ENCODE data around the gene BMERB1. TPM values are rescaled to one million over a fixed set of nuclear protein-coding genes. Genes with fewer than 3 reads are reported as not detected.

The BMERB1 gene
- total RNA-seq, 1 donor from 2014 or later: 6.9 TPM

DNA sequence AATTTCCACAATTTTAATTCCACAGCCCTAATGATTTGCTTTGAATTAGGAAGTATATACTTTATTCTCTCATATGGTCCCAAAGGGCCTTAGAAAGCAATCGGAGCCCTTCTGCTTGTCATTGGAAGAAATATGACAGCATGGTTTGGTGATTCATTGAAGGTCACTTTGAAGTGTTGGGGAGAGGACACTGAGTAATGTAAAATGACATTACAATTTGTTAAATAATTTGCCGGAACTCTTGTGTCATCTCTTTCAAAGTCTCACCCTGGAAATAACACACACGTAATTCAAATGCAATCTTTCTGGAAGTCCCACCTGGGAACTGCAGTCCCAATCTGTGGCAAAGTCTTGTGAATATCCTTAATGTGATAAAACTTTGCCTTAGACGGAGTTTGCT lies 59.8 kb downstream of the BMERB1 start:
- intact Hi-C loops (cut with micrococcal nuclease): no loop called here

- intact Hi-C loops (cut with micrococcal nuclease): no loop called here
Measured at GRCh38 chr16:15495898-15496297, 61.5 kb downstream of the BMERB1 start.

DNA sequence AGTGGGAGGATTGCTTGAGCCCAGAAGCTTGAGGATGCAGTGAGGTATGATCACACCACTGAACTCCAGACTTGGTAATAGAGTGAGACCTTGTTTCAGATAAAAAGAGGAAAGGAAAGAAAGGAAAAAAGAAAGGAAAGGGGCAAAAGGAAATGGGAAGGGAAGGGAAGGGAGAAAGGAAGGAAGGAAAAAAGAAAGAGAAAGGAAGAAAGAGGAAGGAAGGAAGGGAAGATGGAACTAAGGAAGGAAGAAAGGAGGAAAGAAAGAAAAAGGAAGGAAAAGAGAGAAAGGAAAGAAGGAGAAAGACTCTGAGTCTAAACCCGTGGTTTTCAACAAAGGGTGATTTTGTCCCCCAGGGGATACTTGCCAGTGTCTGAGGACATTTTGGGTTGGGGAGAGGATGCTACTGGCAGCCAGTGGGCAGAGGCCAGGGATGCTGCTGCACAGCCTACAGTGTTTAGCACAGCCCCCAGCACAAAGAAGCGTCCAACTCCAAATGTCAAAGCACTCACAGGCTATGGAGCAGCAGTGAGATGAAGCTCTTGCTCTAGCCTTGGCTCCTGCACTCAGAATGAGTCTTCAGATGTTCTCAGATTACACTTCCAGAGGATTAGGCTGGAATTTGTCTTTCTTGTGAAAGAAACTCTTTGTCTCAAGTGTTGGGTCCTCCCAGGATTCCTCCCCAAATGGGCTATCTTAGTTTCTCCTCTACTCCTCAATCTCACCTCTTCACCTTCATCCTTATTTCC lies 64.2 kb downstream of the BMERB1 start:
- intact Hi-C loops (cut with micrococcal nuclease): no loop called here

DNA sequence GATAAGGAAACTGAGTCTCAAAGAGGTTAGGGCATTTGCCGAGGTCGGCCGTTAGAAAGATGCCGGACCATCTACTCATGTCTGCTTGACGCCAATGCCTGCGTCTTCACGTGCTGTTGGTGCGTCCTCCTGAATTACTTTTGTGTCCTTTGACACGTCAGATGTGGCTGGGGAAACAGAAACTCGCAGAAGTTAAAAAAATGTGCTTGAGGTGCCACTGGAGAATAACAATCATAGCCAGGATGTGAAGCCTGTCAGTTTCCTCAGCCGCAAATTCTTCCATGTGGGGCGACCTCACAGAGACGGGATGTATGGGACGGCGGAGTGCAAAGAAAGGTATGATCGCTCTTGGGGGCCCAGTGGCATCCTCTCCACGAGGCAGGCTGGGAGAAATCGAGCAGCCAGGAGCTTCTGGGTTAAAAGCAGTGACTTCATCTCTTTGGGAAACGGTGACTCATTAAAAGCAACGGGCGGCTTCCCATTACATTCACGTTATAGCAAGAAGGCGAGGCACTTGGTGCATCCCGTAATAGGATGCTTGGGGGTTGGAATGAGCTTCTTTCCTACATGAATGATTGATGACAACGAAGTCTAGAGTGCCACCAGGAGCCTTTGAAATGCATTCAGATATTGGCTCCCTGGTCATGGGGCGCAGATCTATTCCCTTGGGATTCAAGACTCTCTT lies 67.8 kb downstream of the BMERB1 start:
- intact Hi-C loops (cut with micrococcal nuclease): no loop called here

GRCh38 chr16:15506441-15506840 lies 72.1 kb downstream of the BMERB1 start:
- intact Hi-C loops (cut with micrococcal nuclease): loop anchor here (5.0 kb wide), 1 partner anchor 79 kb away; no protein-coding TSS in a partner anchor

DNA sequence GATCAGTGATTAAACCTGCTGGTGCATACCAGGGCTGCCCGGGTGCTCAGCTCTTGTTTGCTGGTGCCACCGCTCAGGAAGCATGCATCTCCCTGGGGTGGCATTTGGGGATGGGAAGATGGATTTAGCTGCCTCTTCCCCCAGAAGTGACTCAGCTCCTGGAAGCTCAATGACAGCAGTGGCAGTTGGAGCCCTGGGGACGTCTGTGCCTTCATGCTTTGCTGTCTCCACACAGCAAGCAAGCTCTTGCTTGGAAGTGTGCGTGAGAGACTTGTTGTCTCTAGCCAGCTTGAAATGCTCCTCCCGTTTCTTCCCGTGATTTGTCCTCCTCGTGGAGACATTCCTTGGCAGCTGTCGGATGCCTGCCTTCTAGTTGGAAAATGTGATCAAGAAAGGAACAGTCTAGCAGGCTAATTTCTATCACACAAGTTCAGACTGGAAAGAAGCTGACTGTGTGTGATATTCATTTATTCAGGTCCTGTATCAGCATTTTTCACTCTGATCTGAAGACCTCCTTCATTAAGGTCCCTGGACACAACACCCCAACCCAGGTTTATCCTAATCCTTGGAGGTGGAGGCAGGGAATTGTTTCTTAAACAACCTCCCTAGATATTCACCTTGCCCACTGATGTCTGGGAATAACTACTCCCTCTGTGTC lies 73.0 kb downstream of the BMERB1 start:
- intact Hi-C loops (cut with micrococcal nuclease): loop anchor here (5.0 kb wide), 1 partner anchor 80 kb away; no protein-coding TSS in a partner anchor

DNA sequence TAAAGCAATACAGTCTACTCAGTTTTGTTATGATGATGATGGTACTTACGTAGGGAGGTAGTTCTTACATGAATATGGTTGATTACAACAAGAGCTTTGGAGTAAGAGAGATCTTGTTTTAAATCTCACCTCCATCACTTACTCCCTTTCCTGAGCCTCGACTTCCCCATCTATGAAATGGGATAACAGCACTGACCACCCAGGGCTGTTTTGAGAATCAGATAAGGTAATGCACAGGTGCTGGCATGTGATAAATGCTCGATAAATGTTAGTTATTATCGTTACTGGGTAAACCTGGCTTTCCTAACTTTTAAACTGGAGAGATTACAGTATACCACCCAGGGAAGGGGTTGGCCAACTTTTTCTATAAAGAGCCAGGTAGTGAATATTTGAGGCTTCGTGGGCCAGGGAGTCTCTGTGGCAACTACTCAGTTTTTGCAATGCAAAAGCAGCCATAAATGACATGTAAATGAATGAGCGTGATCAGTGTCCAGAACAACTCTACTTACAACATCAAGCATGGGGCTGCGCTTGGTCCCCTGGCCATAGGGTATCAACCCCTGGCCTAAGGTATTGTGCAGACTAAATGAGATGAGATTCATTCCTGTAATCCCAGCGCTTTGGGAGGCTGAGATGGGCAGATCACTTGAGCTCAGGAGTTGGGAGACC lies 73.7 kb downstream of the BMERB1 start:
- intact Hi-C loops (cut with micrococcal nuclease): loop anchor here (5.0 kb wide), 1 partner anchor 81 kb away; no protein-coding TSS in a partner anchor

GRCh38 chr16:15509051-15509592 lies 74.7 kb downstream of the BMERB1 start:
- intact Hi-C loops (cut with micrococcal nuclease): loop anchor here (1.0 to 5.0 kb wide), 2 partner anchors 82 kb away; no protein-coding TSS in a partner anchor

GRCh38 chr16:15509593-15510535 lies 75.5 kb downstream of the BMERB1 start:
- intact Hi-C loops (cut with micrococcal nuclease): loop anchor here (1.0 to 5.0 kb wide), 2 partner anchors 81 to 83 kb away; no protein-coding TSS in a partner anchor

GRCh38 chr16:15510992-15511391 lies 76.6 kb downstream of the BMERB1 start:
- intact Hi-C loops (cut with micrococcal nuclease): no loop called here

- intact Hi-C loops (cut with micrococcal nuclease): no loop called here
Measured at GRCh38 chr16:15511759-15512487, 77.5 kb downstream of the BMERB1 start.

- intact Hi-C loops (cut with micrococcal nuclease): no loop called here
Measured at GRCh38 chr16:15513156-15513555, 78.8 kb downstream of the BMERB1 start.

GRCh38 chr16:15515992-15516391 lies 81.6 kb downstream of the BMERB1 start:
- intact Hi-C loops (cut with micrococcal nuclease): no loop called here

DNA sequence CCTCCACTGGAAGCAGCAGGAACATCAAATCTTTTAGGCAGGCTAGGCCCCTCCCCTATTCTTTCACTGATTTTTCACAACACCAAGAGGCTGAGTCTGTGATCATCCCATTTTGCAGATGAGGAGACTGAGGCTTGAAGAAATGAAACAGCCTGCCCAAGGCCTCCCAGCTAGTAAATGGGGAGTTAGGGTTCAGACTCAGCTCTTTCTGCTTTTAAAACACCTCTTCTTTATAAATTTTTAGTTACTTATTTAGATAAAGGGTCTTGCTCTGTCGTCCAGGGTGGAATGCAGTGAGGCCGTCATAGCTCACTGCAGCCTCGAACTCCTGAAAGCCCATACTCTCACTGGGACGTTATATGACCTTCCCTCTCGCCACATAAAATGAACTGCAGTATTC lies 82.2 kb downstream of the BMERB1 start:
- intact Hi-C loops (cut with micrococcal nuclease): no loop called here

GRCh38 chr16:15517743-15518377 lies 83.5 kb downstream of the BMERB1 start:
- intact Hi-C loops (cut with micrococcal nuclease): no loop called here

- intact Hi-C loops (cut with micrococcal nuclease): no loop called here
Measured at GRCh38 chr16:15518381-15519351, 84.3 kb downstream of the BMERB1 start.

- intact Hi-C loops (cut with micrococcal nuclease): no loop called here
Measured at GRCh38 chr16:15519790-15520189, 85.4 kb downstream of the BMERB1 start.

DNA sequence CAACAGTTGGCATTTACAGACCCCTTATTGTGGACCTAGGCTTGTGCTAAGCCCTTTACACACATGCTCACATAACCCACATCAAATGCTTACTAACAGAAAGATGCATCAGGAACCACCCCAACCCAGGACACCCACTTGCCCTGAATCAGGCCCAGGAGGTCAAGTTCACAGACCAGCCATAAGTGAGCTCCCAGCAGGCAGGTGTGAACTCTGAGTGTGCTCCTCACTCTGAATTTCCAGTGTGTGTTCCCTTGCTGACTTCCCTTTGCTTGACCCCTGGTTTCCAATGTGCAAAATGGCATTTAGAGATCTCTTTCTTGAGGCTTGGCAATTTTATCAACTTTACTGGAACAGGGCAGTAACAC lies 87.0 kb downstream of the BMERB1 start:
- intact Hi-C loops (cut with micrococcal nuclease): no loop called here
